ENCODE data around the gene TRAP1. TPM values are rescaled to one million over a fixed set of nuclear protein-coding genes. Genes with fewer than 3 reads are reported as not detected.
A peak's percentile ranks its signal among the peaks of the same experiment; 100 is the strongest.

Gene TRAP1
- total RNA-seq, 1 donor from 2014 or later, result 67.0 TPM

DNA sequence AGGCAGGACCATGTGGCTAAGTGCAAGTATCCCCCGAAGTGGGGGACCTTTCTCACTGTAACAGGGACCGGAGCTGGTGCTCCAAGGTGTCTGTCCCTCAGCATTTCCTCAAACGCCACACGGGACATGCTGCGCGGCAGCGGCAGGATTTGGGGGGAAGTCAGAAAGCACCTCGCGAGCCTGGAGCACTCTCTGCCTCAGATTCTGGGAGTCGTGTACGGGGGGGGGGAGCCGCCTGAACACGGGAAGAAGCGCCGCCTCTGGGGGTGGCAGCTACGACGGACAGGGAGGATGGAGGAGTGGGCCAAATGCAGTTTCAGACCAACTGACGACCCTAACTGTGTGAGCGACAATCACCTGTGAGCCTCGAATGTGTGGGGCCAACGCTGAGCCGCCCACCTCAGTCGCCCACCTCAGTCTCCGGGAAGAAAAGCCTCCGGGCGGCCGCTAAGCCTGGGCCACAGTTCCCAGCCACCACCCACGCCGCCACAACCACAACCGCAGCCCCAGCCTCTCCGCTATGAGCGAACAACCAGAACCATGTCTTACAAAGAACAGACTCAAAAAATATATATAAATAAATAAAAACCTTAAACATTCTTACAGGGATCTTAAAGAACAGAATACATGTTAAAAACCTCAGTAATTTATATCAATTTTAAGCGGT lies 8.8 kb upstream of the TRAP1 start:
- peaks cover 44% of the 10 kb centered on the region for H3K36me3 ChIP-seq
- no peaks in the 10 kb centered on the region for H3K4me1 ChIP-seq
- ATAC-seq, result no peak
- H3K4me3 ChIP-seq, result no peak overlapping the region
- intact Hi-C loops (cut with DNase I), result no loop called here
- no peak overlapping the region for H3K27ac ChIP-seq
- peak; percentile 38 for DNase-seq
- no peaks in the 10 kb centered on the region for H3K27me3 ChIP-seq
- H3K9me3 ChIP-seq, result no peaks in the 10 kb centered on the region
- TF ChIP-seq, protein P1, sequence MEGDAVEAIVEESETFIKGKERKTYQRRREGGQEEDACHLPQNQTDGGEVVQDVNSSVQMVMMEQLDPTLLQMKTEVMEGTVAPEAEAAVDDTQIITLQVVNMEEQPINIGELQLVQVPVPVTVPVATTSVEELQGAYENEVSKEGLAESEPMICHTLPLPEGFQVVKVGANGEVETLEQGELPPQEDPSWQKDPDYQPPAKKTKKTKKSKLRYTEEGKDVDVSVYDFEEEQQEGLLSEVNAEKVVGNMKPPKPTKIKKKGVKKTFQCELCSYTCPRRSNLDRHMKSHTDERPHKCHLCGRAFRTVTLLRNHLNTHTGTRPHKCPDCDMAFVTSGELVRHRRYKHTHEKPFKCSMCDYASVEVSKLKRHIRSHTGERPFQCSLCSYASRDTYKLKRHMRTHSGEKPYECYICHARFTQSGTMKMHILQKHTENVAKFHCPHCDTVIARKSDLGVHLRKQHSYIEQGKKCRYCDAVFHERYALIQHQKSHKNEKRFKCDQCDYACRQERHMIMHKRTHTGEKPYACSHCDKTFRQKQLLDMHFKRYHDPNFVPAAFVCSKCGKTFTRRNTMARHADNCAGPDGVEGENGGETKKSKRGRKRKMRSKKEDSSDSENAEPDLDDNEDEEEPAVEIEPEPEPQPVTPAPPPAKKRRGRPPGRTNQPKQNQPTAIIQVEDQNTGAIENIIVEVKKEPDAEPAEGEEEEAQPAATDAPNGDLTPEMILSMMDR (IDR thresholded peaks at IDR 0.05), result no peak

DNA sequence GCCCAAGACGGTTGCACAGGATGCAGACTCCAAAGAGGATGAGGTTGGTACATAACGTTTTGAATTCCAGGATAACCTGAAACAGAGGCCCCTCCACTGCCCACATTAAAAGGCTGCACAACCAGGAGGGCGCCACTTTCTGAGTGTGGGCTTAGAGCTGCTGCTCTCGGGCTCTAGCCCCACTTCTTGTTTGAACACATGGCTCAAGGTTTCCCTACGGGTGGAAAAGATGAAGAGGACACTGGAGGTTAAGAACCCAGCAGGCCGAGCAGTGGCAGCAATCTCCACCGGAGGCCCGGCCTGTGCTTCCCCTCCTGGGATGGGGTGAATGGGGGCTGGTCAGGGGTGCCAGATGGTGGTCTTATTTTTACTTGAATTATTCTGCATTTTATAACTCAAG lies 8.0 kb upstream of the TRAP1 start:
- H3K27ac ChIP-seq, result no peak overlapping the region
- no peak for ATAC-seq
- no peak overlapping the region for H3K4me3 ChIP-seq
- peaks cover 36% of the 10 kb centered on the region for H3K36me3 ChIP-seq
- no peaks in the 10 kb centered on the region for H3K4me1 ChIP-seq
- H3K27me3 ChIP-seq, result no peaks in the 10 kb centered on the region
- TF ChIP-seq, protein P1 (IDR thresholded peaks at IDR 0.05), result no peak
- intact Hi-C loops (cut with DNase I), result no loop called here
- no peaks in the 10 kb centered on the region for H3K9me3 ChIP-seq
- DNase-seq, result no peak

DNA sequence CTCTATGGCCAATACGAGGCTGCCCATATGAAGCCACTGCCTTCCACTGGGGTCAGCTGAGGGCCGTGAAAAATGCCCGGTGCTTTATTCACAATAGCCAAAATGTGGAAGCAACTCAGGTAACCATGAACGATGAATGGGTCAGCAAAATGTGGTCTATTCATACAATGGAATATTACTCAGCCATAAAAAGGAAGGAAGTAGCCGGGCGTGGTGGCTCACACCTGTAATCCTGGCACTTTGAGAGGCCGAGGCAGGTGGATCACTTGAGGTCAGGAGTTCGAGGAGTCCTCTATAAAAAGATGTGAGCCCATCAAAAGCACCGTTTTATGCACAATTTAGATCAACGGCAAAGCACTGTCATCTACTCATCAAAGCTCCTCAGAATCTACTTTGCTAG lies 5.2 kb upstream of the TRAP1 start:
- no peaks in the 10 kb centered on the region for H3K27me3 ChIP-seq
- H3K27ac ChIP-seq, result no peak overlapping the region
- TF ChIP-seq, protein P1 (IDR thresholded peaks at IDR 0.05), result no peak
- peaks cover 8% of the 10 kb centered on the region for H3K36me3 ChIP-seq
- no peaks in the 10 kb centered on the region for H3K9me3 ChIP-seq
- ATAC-seq (no peak), DNase-seq (no peak)
- intact Hi-C loops (cut with DNase I), result no loop called here
- H3K4me1 ChIP-seq, result no peaks in the 10 kb centered on the region
- H3K4me3 ChIP-seq, result no peak overlapping the region

DNA sequence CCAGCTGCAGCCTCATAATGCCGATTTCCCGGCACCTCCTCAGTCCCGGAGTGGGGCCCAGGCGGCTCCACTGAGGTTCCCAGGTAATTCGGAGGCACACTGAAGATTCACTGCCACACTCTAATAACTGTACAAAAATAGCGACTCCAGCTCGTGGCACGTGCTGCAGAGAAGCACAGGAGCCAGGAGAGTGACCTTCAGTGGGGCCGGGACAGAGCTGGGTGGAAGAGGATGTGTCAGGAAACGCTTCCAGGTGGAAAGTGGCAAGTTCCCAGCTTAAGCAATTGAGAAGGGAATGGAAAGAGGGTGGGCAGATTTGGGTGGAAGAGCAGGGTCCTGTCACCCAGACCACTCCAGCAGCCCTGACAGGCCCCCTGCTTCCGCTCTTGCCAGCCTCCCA lies 3.1 kb upstream of the TRAP1 start:
- intact Hi-C loops (cut with DNase I), result no loop called here
- Histone ChIP-seq H3K27me3 (no peaks in the 10 kb centered on the region), H3K4me1 (no peaks in the 10 kb centered on the region), H3K27ac (no peak overlapping the region), H3K4me3 (no peak overlapping the region), H3K36me3 (no peaks in the 10 kb centered on the region), H3K9me3 (no peaks in the 10 kb centered on the region)
- ATAC-seq (no peak), DNase-seq (no peak)
- TF ChIP-seq, protein P1 (IDR thresholded peaks at IDR 0.05), result no peak

DNA sequence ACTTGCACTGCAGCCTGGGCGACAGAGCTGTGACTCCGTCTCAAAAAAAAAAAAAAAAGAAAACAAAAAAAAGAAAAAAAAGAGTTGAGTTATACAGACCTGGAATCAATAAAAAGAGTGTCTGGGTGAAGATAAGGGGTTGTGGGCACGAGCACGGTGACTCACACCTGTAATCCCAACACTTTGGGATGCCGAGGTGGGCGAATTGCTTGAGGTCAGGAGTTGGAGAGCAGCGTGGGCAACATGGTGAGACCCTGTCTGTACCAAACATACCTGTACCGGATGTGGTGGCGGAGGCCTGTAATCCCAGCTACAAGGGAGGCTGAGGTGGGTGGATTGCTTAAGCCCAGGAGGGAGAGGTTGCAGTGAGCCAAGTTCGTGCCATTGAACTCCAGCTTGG lies 1.3 kb upstream of the TRAP1 start:
- ATAC-seq (no peak), DNase-seq (no peak)
- TF ChIP-seq, protein P1 (IDR thresholded peaks at IDR 0.05), result no peak
- Histone ChIP-seq H3K4me3 (no peak overlapping the region), H3K36me3 (no peaks in the 10 kb centered on the region), H3K4me1 (no peaks in the 10 kb centered on the region), H3K27ac (no peak overlapping the region), H3K9me3 (no peaks in the 10 kb centered on the region), H3K27me3 (no peaks in the 10 kb centered on the region)
- intact Hi-C loops (cut with DNase I), result no loop called here

DNA sequence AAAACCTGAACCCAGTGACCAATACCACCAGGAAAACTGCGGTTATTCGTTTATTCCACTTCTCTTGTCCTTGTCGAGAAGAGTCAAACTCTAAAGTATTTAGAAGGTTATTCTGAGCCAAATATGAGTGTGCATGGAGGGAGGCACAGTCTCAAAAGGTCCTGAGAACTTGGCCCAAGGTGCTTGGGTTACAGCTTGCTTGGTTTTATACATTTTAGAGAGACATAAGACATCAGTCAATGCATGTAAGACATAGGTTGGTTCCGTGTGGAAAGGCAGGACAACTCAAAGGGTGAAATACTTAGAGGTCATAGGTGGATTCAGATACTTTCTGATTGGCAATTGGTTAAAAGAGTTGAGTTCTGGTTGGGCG lies 681 bp upstream of the TRAP1 start:
- Histone ChIP-seq H3K27me3 (no peaks in the 10 kb centered on the region), H3K27ac (peak overlapping the region; percentile 90), H3K4me1 (no peaks in the 10 kb centered on the region), H3K9me3 (no peaks in the 10 kb centered on the region), H3K4me3 (peak overlapping the region; percentile 97), H3K36me3 (peaks cover 5% of the 10 kb centered on the region)
- intact Hi-C loops (cut with DNase I), result no loop called here
- ATAC-seq (no peak), DNase-seq (no peak)
- TF ChIP-seq, protein P1 (IDR thresholded peaks at IDR 0.05), result no peak
